Sigmoid colon (tissue), 4 donors: Measurements from ENCODE around the gene ATG9B.

Experiments used
- EP300 ChIP-seq, 4 donors: sonication (generic); formaldehyde crosslinking; IDR thresholded peaks; one replicate each; pipeline ENCODE4 v1.6.1; 2017; ENCODE audit warnings: antibody characterized with exemption in 4 of 4
- POLR2A ChIP-seq, 2 donors: fragments of 450-650 bp; IDR thresholded peaks; one replicate each; pipeline ENCODE4 v1.6.1; 2016; ENCODE audit warnings: antibody characterized with exemption in 2 of 2, mild to moderate bottlenecking in 2 of 2, moderate library complexity in 2 of 2
- POLR2AphosphoS5 ChIP-seq, 4 donors: sonication (generic); formaldehyde crosslinking; IDR thresholded peaks; one replicate each; pipeline ENCODE4 v1.6.1; 2017; ENCODE audit warnings: antibody characterized with exemption in 4 of 4
- TF ChIP-seq, protein P1 (sequence below), 4 experiments: fragments of 450-650 bp in 3 of 4; fragments of 200-600 bp in 1 of 4; IDR thresholded peaks; one replicate each; pipeline ENCODE4 v1.5.1; 2016 to 2019; ENCODE audit warnings: antibody characterized with exemption in 4 of 4, mild to moderate bottlenecking in 3 of 4, moderate library complexity in 2 of 4

DNA sequence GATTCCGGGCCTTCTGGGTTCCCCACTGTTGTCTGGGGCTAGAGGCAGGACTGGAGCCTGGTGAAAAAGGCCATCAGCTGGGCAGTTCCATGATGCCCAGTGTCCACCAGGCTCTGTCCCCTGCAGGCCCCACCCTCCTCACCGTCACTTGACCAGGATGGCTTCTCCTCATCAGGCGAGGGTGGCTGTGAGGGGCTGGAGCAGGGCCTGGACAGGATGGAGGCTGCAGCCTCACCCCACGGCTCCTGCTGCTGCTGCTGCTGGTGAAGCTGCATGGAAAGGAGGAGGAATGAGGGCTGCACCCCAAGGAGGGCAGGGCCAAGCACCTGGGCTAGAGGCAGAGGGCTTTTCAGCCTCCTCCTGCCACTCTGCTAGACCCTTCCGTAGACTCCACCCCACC, 8.3 kb downstream of the ATG9B start:
- TF ChIP-seq, protein P1, sequence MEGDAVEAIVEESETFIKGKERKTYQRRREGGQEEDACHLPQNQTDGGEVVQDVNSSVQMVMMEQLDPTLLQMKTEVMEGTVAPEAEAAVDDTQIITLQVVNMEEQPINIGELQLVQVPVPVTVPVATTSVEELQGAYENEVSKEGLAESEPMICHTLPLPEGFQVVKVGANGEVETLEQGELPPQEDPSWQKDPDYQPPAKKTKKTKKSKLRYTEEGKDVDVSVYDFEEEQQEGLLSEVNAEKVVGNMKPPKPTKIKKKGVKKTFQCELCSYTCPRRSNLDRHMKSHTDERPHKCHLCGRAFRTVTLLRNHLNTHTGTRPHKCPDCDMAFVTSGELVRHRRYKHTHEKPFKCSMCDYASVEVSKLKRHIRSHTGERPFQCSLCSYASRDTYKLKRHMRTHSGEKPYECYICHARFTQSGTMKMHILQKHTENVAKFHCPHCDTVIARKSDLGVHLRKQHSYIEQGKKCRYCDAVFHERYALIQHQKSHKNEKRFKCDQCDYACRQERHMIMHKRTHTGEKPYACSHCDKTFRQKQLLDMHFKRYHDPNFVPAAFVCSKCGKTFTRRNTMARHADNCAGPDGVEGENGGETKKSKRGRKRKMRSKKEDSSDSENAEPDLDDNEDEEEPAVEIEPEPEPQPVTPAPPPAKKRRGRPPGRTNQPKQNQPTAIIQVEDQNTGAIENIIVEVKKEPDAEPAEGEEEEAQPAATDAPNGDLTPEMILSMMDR (IDR thresholded peaks at IDR 0.05): no peak
- TF ChIP-seq POLR2A (IDR thresholded peaks at IDR 0.05) (no peak), POLR2AphosphoS5 (IDR thresholded peaks at IDR 0.05) (no peak), EP300 (IDR thresholded peaks at IDR 0.05) (no peak)
